Ishikawa (cell line): ENCODE data around the gene HPX.

Source experiments
- CEBPB ChIP-seq: IDR thresholded peaks from 2 replicates; pipeline ENCODE4 v1.6.1; 2012
- CREB1 ChIP-seq: IDR thresholded peaks from 2 replicates; pipeline ENCODE4 v1.6.1; 2012; ENCODE audit warnings: low read depth
- EGR1 ChIP-seq: IDR thresholded peaks from 2 replicates; pipeline ENCODE4 v1.6.1; 2012
- EP300 ChIP-seq: IDR thresholded peaks from 2 replicates; pipeline ENCODE4 v1.6.1; 2012; ENCODE audit warnings: borderline replicate concordance
- FOXM1 ChIP-seq: IDR thresholded peaks from 2 replicates; pipeline ENCODE4 v1.6.1; 2012; ENCODE audit warnings: low read depth, borderline replicate concordance
- NFIC ChIP-seq: IDR thresholded peaks from 2 replicates; pipeline ENCODE4 v1.6.1; 2012
- RAD21 ChIP-seq: IDR thresholded peaks from 2 replicates; pipeline ENCODE4 v1.6.1; 2012; ENCODE audit warnings: low read depth
- TAF1 ChIP-seq: IDR thresholded peaks from 2 replicates; pipeline ENCODE4 v1.6.1; 2012; ENCODE audit warnings: low read depth, mild to moderate bottlenecking
- TCF12 ChIP-seq: IDR thresholded peaks from 2 replicates; pipeline ENCODE4 v1.6.1; 2012; ENCODE audit warnings: low read depth
- TEAD4 ChIP-seq: IDR thresholded peaks from 2 replicates; pipeline ENCODE4 v1.6.1; 2012
- YY1 ChIP-seq: IDR thresholded peaks from 2 replicates; pipeline ENCODE4 v1.6.1; 2012; ENCODE audit warnings: low read depth
- ZBTB7A ChIP-seq: IDR thresholded peaks from 2 replicates; pipeline ENCODE4 v1.6.1; 2012; ENCODE audit warnings: low read depth
- TF ChIP-seq, protein P1 (sequence below): IDR thresholded peaks from 2 replicates; pipeline ENCODE4 v1.6.1; 2012
- TF ChIP-seq, protein P2 (sequence below): IDR thresholded peaks from 2 replicates; pipeline ENCODE4 v1.6.1; 2012
- TF ChIP-seq, protein P3 (sequence below): IDR thresholded peaks from 2 replicates; pipeline ENCODE4 v1.6.1; 2012; ENCODE audit warnings: low read depth, mild to moderate bottlenecking

The HPX gene

DNA sequence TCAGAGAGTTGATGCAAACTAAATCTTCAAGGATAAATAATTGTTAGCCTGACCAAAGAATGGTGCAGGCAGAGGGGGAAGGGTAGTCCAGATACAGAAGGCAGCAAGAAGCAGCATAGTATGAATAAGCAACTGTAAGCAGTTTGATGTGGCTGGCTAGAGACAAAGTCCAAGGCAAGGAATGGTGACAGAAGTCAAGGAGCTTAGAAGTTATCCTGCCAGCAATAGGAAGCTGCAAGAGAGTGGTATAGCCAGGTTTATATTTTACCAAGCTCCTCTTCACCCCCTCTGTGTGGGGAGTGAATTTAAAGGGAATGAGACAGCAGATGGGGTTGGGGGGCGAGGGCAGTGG is 18.3 kb upstream of the HPX start:
- TF ChIP-seq CREB1 (no peak), RAD21 (no peak), FOXM1 (no peak), ZBTB7A (no peak), EGR1 (no peak), EP300 (no peak), CEBPB (no peak), TEAD4 (no peak)
- TF ChIP-seq, protein P1, sequence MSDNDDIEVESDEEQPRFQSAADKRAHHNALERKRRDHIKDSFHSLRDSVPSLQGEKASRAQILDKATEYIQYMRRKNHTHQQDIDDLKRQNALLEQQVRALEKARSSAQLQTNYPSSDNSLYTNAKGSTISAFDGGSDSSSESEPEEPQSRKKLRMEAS: no peak
- TF ChIP-seq, protein P2, sequence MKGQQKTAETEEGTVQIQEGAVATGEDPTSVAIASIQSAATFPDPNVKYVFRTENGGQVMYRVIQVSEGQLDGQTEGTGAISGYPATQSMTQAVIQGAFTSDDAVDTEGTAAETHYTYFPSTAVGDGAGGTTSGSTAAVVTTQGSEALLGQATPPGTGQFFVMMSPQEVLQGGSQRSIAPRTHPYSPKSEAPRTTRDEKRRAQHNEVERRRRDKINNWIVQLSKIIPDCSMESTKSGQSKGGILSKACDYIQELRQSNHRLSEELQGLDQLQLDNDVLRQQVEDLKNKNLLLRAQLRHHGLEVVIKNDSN: no peak

DNA sequence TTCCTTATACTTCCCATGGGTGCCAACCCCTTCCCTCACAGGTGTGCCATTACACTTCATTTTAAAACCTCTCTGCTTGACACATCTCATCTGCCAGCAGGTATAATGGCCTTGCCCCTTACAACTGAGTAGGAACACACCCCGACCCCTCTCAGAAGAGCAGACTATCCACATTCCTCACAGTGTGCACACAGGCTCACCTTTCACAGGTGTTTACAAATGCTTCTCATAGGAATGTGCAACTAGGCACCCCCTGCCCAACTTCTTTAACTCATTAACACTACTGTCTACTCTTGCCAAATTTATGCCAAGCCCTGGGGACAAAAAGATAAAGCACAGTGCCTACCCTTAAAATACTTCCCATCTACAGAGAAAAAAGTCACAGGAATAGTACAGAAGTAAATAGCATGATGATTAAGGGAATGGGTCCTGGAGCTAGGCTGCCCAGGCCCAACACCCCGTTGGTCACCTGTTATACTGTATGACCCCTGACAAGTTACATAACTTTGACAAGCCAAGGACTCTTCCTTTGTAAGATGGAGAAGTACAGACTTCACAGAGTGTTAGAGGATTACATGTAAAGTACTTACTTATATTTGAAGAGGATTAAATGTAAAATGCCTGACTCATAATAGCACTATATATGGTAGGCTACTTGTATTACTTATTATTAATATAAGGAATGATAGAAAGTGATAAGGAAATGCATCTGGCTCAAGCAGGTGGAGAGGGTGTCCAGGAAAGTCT is 17.7 kb upstream of the HPX start:
- no peak for TF ChIP-seq RAD21
- TF ChIP-seq FOXM1: no peak
- no peak for TF ChIP-seq TEAD4
- TF ChIP-seq TCF12: no peak
- TF ChIP-seq ZBTB7A: no peak
- TF ChIP-seq, protein P1: no peak
- no peak for TF ChIP-seq CEBPB
- TF ChIP-seq, protein P3, sequence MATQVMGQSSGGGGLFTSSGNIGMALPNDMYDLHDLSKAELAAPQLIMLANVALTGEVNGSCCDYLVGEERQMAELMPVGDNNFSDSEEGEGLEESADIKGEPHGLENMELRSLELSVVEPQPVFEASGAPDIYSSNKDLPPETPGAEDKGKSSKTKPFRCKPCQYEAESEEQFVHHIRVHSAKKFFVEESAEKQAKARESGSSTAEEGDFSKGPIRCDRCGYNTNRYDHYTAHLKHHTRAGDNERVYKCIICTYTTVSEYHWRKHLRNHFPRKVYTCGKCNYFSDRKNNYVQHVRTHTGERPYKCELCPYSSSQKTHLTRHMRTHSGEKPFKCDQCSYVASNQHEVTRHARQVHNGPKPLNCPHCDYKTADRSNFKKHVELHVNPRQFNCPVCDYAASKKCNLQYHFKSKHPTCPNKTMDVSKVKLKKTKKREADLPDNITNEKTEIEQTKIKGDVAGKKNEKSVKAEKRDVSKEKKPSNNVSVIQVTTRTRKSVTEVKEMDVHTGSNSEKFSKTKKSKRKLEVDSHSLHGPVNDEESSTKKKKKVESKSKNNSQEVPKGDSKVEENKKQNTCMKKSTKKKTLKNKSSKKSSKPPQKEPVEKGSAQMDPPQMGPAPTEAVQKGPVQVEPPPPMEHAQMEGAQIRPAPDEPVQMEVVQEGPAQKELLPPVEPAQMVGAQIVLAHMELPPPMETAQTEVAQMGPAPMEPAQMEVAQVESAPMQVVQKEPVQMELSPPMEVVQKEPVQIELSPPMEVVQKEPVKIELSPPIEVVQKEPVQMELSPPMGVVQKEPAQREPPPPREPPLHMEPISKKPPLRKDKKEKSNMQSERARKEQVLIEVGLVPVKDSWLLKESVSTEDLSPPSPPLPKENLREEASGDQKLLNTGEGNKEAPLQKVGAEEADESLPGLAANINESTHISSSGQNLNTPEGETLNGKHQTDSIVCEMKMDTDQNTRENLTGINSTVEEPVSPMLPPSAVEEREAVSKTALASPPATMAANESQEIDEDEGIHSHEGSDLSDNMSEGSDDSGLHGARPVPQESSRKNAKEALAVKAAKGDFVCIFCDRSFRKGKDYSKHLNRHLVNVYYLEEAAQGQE: no peak
- no peak for TF ChIP-seq EGR1
- TF ChIP-seq CREB1: no peak
- no peak for TF ChIP-seq EP300
- TF ChIP-seq YY1: no peak
- TF ChIP-seq, protein P2: no peak
- no peak for TF ChIP-seq NFIC

DNA sequence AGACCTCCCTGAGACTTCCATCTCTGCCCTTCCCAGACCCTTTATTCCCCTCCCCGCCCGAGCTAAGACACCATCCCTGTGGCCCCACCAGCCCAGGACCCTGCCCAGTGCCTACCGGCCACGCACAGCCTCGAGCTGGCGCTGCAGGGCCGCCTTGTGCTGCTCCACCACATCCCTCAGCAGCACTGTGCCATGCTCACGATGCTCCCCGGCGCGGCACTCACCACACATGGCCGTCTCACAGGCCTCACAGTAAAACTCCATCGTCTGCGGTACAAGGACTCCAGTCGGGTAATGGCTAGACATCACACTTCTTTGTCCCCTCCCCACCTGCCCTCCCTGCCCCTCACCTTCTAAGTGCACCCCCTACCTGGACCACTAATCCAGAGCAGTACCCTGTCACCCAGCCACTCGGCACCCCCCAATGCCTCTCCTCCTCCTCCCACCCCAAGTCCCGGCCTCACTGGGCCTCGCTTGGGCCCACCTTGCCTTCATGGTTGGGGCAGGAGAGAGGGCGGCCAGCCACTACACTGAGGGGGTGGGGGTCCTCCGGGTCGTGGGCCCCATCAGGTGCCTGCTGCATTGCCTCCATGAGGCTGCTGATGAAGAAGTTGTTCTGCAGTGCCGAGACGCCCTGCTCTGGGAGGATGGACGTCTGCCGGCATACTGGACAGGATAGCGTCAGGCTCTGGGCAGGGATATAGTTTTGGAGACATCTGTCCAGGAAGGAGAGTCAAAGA is 17.0 kb upstream of the HPX start:
- TF ChIP-seq FOXM1: no peak
- TF ChIP-seq EGR1: no peak
- no peak for TF ChIP-seq NFIC
- no peak for TF ChIP-seq CREB1
- TF ChIP-seq, protein P1: no peak
- no peak for TF ChIP-seq ZBTB7A
- TF ChIP-seq CEBPB: no peak
- TF ChIP-seq TEAD4: no peak
- TF ChIP-seq, protein P3: no peak
- TF ChIP-seq EP300: no peak
- TF ChIP-seq TAF1: no peak
- no peak for TF ChIP-seq RAD21
- TF ChIP-seq TCF12: no peak
- no peak for TF ChIP-seq YY1
- TF ChIP-seq, protein P2: no peak

DNA sequence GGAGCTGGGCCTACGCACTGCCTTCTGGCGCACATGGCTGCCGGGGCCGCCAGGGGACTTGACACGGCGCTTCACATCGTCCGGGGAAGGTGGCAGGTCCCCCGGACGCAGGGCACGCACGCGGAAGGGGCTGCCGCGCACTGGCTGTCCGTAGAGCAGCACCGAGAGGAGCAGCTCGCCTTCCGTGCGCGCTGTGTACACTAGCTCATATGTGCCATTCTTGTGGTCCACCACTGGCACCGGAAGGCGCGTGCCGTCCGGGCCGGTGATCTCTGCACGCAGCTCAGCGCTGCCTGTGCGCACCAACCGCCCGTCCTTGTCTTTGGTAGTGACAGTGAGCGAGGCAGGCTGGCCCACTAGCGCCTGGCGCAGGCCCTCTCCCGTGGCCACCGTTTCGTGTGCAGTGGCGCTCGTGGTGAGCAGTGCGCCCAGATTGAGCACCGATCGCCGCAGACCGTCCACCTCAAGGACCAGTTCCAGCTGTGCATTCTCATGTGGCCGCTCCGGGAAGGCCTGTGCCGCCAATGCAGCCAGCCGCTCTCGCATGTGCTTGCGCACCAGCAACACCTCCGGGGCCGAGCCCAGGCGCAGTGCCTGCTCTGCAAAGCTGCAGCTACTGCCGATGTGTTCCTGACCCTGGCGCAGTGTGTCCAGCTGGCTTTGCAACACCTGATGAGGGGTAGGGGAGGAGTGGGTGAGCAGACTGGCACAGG is 15.7 kb upstream of the HPX start:
- TF ChIP-seq YY1 (no peak), CREB1 (no peak), NFIC (no peak), EGR1 (no peak), TAF1 (no peak), RAD21 (no peak), CEBPB (no peak), EP300 (no peak), ZBTB7A (no peak), TCF12 (no peak), FOXM1 (no peak), TEAD4 (no peak)
- TF ChIP-seq, protein P2: no peak
- TF ChIP-seq, protein P1: no peak
- TF ChIP-seq, protein P3: no peak
